Inferior parietal cortex (tissue), 1 donor: ENCODE data around the gene CCNI2.
A peak's percentile ranks its signal among the peaks of the same experiment; 100 is the strongest.

ENCODE experiments used
- DNase-seq: peaks from one replicate; pipeline ENCODE4 v3.0.0-alpha.2; 2016; ENCODE audit errors: extremely low spot score

Gene CCNI2

DNA sequence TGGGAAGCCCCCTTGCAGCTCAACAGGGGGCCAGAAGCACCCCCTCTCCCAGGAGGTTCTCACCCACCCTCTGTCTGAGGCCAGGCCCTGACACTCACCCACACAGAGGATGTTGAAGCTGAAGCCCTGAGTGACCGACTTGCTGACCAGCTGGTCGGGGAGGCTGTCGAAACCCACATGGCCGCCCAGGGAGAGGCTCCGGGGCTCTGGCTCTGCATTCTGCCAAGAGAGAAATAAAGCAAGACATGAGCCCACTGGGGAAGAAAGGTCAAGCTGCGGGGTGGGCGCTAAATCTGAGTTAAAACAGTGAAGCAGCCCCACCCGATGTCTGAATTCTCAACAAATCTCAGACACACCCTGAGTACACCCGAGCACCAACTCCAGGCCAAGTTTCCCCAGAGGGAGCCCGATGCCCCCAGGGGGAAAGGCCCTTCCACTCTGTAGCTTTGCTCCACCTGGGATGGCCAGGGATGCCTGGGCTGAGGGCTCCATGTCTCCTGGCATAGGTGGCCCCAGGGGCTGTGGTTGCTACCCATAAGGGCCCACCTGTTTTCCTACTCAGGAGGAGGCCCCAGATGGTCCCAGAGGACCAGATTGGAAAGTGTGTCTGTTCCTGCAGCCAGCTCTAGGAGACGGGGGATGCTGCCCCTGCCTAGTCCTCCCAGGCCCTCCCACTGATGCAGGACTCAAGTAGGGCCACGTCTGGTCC, 18.2 kb downstream of the CCNI2 start:
- no peak for DNase-seq

DNA sequence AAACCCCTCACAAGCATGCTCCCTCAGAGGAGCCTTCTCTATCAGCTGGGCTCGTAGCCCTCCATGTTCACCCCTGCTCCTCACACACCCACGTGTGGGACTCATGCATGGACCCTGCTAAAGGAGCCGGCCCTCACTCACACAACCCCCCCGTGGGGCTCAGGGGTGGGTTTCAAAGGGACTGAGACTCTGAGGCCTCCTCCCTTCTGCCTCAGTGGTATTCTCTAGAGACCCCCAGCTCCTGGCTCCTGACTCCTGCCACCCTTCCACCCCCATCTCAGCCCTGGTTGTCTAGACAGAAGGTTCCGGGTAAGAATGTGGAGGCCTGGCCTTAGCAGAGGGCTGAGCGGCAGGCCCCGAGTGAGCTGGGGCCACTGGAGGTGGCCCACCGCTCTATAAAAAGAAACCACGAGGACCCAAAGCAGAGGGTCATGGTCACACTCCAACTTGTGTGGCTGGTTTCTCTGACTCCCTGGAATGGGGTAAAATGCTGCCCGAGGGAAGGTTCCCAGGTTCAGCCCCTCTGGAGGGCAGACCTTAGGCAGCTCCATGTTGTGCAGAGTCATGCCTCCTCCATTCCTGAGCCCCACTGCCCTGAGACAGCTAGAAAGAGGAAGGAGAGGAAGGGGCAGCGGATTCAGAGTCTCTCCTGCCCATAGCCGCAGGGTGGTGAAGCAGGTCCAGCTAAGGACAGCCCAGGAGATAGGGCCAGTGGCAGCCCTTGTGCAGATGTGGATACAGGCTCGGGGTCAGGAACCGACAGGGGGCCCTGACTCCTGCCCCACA, 19.0 kb downstream of the CCNI2 start:
- no peak for DNase-seq

DNA sequence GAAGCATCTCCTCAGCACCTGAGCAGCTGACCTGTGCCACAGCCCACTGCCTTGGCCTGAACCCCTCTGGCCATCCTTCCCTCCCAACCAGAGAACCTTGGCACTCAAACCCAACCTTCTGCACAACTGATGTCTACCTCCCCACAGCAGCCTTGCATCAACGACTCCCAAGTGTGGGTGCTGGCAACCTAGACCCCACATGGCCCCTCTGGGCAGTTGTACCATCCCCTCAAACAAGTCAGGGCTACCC, 19.5 kb downstream of the CCNI2 start:
- no peak for DNase-seq

DNA sequence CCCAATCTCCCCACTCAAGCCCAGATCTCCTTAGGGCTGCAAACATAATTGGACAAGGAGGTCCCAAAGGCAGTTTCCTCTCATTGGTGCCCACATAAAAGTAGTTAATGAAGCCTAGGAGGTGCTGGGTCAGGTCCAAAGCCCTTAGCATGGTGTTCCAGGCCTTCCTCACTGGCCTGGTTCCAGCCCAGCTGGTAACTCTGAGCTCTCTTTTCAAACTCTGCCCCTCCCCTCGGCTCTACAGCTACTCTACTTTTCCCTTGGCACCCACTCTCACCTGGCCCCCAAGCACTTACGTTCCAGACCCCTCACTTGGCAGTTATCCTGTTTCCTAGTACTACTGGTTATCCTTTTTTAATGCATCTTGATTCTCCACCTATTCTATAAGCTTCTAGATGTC, 19.9 kb downstream of the CCNI2 start:
- no peak for DNase-seq

DNA sequence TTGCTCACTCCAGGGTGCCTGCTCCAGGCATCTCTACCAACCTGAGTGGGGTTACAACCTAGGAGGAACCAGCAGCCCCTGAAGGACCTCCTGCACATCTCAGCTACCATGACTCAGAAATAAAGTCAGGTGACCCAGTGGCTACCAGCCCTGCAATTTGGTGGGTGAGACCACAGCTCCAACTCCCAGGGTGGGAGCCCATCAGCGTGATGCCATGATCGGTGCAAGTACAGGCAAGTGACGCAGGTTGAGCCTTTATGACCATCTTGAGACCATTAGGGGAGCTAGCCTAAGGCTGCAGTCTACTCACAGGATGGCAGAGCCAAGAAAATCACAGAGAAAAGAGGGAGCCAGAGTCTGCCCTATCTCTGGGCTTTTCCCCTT, 21.3 kb downstream of the CCNI2 start:
- no peak for DNase-seq

DNA sequence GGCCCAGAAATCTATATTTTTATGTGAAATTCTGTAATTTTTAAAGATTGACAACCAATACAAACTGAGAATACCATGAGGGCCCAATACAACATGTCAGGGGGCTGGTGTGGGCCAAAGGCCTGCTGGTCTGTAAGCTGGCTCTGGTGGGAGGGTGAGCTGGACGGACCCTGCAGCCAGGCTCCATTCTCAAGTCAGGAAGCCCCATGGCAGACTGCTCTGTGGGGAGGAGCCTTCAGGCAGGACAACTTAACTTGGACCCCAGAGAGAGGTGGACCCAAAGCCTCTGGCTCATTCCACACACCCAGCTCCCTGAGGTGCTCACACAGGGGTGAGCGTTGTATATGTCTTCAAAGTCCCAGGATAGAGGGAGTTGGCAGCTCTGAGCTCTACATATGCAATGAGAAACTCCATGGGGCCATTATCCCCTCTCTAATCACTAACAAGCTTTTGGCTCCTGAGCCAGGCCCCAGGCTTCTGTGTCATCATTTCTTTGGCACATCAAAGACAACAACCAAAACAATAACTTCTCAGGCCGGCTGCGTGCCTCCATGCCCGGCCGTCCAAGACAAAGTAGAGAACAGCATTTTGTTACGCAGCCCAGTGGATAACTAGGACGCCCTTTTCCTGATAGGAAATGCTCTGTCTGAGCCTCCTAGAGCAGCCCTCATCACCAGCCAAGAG, 23.4 kb downstream of the CCNI2 start:
- DNase-seq = no peak

DNA sequence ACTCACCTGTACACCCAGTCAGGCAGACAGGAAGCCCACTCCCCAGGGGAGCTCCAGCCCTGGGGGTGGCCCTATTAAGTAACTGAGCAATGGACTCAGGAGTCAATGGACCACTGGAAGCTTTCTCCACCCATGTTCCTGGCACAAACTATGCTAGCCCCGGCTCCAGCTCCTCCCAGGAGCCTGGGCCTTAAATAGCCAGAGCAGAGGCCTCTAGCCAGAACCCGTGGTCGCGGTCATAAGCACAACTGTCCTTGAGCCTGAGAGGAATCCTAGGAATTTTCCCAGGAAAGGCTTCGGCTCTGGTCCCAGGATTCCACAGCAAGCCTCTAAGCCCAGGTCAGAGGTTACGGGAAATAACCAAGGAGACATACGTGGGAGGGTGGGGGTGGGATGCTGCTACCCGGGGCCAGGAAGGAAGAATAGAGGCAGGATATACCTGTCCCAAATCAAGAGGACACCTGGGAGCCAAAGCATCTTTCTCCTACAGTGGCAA, 24.3 kb downstream of the CCNI2 start:
- no peak for DNase-seq

DNA sequence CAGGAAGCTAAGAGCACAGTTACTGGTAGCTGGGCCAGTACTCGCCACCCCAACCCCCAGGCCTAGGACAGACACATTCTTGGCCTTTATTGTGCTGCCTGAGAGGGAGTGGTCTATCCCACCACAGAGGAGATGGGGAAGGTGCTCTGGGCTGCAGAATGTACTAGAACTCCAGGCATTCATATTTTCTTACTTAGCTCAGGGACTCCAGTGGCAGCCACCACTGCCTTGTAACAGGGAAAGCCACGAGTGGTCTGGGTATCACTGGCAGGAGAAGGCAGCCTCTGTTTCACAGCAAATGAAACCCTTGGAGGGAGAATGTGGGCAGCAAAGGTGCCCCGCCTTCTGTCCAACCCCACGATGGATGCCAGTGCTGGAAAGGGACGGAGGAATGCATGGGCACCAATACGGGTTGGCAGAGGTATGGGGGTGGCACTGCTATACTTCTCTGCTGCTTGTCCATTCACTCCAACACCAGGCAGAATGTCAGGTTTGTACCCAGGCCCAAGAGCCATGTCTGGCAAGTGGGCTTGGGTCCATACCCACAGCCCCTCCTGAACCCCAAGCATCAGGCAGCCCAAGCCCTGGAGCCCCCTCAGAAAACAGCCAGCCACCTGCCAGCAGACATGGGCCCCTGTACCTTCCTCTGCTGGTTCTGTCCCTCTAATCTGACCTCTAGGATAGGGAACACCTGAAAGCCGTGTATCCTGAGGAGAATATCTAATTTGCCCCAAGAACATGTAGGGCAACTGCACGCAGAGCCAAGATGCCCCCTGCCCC, 25.3 kb downstream of the CCNI2 start:
- no peak for DNase-seq

DNA sequence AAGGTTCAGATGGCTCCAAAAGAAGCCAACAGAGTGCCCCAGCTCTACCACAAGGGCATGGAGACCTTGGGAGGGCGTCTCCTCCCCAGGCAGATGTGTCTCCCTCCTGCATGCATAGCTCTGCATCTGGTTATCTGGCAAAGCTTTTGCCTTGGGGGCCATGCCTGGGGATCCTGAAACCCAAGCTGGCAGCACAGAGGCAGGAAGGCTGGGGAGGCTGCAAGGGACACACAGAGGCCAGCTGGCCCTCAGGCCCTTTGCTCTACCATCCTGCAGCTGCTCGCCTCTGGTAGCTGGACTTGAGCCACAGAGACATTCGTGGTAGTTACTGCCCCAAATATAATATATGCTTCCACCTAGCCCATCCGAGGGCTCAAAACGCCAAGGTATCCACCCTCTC, 25.9 kb downstream of the CCNI2 start:
- no peak for DNase-seq

DNA sequence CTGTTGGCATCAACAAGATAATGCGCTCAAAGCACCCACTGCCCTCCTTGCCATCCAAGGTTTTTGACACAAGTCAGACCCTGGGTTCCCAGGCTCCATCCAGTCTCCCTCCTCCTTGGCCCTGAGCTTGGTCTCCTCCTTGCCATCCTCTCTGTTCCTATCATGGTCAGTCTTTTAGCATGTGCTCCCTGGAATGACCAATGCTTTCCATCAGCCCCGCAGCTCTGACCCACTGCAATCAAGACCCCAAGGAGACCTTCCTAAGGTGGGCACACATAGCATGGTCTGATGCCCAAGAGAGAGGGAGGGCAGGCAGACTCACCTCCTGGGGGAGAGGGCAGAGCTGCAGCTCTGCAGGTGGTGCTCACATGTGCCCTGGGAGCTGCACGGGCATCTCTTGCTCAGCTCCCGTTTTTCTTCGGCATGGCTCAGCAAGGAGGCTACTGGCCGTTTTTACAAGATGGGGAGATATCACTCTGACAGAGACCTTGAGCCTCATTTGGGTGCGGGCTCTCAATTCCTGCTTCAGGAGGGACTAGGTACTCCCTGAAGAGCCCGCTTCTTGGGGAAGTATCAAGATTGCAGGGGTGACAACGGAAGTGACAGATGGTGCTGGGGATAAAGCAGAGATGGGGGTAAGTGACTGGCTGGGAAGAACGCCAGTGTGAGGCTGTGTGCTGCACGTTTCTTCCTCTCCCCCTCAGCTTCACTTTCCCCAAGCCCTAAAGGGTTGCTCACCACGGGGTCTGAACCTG, 26.6 kb downstream of the CCNI2 start:
- no peak for DNase-seq

DNA sequence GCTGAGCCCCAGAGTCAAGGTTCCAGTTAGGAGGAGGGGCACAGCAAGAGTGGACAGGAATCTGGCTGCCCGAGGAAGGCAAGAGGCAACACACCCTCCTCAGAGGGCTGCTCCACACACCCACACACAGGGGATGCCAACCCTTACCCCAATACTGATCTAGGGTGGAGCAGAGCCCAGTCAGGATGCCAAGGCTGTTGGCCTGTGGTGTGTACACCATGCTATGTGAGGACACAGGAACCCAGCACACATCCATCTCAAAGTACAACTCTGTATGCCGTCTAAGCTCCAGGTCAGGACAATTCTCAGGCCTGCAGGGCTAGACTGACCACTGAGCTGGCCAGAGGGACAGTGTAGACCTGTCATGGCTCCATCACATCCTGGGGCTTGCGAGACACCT, 27.2 kb downstream of the CCNI2 start:
- DNase-seq = no peak

DNA sequence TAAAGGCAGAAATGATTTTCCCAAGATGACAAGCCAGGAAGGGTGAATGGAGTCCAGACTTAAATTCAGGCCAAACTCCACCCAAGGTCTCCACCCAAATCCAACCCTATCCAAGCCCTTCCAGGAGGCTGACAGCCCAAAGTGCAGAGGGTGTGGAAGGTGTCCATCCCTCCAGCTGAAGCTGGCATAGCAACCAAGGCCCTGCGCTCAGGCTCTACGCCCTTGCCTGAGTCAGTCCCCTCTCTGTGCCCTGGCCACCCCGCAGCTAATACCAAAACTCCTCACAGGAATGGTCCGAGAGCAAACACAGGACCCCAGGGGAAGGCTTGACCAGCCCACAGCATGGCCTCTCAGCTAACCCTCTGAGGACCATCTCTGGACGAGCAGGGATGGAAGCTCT, 27.7 kb downstream of the CCNI2 start:
- DNase-seq = no peak

DNA sequence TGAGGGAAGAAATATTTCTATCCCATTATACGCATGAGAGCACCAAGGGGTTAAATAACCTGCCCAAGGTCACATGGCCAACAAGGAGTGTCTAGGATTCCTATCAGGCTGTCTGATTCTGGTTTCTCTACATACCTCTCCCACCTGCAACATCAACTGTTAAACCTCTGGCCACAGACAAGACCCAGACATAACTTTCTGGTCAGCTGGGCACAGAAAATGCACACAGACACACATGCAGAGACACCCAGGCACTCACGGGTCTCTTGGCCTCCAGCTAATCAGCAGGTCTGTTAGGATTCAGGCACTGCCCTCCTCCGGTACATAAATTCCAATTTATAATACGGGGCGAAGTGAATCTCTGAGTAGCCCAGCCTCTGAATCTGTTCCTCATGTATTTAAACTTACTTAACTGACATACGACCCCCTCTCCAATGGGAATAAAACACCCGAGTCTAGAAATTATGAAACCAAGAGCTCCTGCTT, 28.3 kb downstream of the CCNI2 start:
- no peak for DNase-seq

DNA sequence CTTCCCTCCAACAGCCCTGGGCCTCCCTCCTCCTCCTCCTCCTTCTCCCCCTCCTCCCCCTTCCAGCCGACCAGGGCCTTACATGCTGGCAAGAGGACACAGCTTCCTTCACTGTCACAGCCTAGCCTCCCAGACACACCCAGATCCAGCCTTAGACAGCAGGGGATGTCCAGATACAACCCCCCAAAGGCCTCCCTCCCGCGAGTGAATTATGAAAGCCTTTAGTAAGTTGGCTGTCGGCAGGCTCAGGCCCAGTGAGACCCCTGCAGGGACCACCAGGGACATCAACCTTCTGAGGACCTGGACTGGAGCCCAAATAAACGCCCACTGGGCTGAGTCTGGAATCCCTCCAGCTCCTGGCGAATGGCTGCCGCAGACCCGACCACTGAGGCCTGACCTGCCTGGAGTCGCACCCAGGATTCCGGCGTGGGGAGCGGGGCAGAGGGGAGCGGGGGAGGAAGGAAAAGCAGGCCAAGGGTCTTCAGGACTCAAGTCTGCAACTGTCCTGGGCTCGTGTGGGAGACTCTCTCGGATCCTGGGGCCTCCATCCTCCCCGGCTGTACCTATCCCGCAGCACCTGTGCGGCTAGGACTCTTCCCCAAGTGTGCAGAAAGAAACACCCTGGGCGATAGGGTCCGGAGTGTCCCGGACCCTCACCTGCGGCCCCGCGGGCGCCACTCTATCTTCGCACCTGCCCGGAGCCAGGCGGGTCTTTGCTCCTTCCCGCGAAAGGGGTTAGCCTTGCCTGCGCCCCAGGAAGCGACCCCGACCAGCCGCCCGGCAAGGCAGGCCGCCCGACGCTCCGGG, 29.1 kb downstream of the CCNI2 start:
- DNase-seq = no peak

DNA sequence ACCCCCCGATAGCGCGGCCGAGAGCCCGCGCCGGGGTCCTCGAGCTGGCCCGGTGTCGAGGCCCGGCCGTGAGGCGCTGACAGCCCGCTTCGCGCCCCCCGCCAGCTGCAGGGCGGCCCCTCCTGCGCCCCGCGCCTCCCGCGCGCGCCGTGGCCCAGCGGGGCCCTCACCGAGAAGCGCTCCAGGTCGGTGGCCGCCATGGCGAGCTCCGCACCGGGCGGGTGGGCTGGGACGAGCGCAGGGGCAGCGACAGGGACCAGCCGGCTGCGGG, 29.6 kb downstream of the CCNI2 start:
- DNase-seq = no peak

DNA sequence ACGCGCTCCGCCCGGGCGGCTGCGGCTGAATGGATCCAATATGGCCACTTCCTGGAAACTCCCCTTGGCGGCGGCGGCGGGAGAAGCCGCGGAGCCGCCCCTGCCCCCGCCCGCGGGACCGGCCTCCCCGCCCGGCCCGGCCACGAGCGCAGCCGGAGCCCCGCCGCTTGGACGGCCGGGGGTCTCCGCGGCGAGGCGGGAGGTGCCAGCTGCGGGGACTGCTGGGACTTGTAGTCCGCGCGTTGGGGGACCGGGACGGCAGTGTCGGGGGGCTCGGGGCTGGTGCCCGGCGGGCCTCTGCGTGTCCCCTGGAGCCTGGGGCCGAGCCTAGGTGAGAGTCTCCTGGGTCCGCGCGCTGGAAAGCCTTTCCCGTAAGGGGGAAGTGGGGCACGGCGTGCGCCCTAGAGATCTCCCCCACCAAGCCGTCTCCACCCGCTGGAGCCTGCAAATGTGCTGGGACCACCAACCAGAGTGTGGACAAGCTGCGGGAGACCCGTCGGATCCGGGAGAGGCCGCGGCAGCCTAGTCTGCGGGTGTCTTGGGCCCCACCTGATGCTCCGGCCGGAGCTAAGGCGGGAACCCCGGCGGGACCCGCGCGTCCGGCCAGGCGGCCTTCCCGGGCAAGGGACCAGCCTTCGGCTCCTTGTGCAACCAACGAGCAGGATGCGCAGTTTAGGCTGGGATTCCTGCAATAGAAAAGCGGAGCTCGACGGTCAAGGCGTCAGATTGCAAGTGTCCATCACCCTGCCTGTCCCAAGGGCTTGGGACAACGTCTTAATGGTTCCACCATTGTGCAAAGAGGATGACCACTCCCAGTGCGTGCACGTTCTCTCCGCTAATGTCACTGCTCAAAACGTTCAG, 30.2 kb downstream of the CCNI2 start, which contains the start of gene SEPTIN8:
Gene SEPTIN8 (minus strand): TSS at position 31 of the 861 bp plus-strand sequence. CDS start 102 bp downstream, outside the sequence.
- no peak for DNase-seq

DNA sequence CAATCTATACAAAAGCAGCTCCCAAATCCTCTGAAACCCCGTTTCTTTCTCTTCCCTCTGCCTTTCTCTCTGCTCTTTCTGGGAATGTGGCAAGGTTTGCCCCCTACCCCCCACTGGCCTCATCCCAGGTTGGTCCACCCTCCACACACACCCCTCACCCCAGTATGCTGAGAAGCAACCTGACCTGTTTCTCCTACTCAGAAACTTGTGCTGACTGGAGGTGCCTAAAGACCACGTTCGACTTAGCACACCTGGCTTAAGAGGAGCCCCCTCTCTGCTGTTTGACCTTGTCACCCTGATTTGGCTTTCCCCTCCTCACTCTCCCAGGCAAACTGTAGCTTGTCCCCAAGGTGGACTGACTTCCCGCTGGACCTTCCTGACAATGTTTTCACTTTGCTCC, 30.9 kb downstream of the CCNI2 start:
- no peak for DNase-seq

DNA sequence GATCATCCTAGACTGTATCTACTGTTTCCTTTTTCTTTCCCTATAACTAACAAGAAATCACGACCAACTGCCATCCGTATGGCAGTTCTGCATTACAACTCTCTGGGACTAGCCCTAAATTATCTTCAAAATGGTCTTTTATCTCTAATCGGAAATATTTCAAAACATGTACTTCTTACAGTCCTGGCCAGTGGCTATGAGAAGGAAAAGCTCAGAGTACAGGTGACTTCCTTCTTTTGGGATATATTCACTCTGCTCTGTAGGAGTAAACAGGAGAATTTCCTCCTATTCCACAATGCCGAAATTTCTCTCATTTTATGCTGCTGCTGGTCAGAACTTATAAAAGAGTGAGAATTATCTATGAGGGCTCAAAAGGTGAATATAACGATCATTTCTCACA, 31.6 kb downstream of the CCNI2 start:
- DNase-seq = no peak

DNA sequence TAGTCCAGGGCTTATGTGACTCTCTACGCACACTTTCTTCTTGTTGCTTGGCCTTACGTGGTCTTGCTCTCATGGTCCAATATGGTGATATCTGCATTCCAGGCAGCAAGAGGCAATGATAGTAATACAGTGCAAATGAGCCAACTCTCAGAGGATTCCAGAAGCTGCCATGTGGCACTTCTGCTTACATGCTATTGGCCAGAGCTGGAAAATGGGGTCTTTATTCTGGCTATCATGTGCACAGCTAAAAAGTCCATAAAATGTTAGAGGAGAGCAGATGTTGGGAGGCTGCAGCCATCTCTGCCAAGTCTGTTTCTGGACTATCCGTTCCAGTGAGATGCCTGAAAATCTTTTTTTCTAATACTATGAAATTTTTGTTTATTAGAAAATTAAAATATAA, 32.7 kb downstream of the CCNI2 start:
- peak; percentile 88 for DNase-seq

DNA sequence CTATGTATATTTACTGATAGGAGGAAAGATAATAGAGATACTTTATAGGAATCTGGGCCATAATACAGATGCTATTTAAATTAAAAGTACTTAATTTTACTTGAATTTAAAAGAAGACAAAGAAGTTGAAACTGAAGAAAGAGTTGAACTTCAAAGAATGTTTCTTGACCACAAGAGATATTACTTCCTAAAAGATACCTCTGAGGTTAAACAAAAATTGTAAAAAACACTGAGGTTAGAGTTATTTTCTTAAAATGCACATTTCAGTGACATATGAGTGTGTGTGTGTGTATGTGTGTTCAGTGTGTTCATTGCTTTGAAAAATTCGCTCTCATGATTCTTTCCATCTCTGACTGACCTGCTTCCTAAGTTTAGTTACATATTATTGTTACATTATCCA, 33.4 kb downstream of the CCNI2 start:
- DNase-seq = no peak
